C4-2B (cell line): ENCODE measurements around the gene SLC22A8.

Experiments used
- CTCF ChIP-seq: fragments of 450-650 bp; conservative IDR thresholded peaks from 2 replicates; pipeline ENCODE4 v1.5.1; 2017; ENCODE audit warnings: mild to moderate bottlenecking
- ZFX ChIP-seq: fragments of 450-650 bp; IDR thresholded peaks from 2 replicates; pipeline ENCODE4 v1.6.1; 2017

- TF ChIP-seq CTCF (no peak), ZFX (no peak)
Observed at GRCh38 chr11:63042596-63042995, 27.0 kb upstream of the SLC22A8 start.
